Measurements from ENCODE around the gene CASP4. TPM values are rescaled to one million over a fixed set of nuclear protein-coding genes. Genes with fewer than 3 reads are reported as not detected.

CASP4 gene
- total RNA-seq, 2 donors from 2014 or later = not detected

- TF ChIP-seq CTCF (conservative IDR thresholded peaks at IDR 0.05) = no peak
- H3K9me3 Mint-ChIP-seq = peaks cover 18% of the 10 kb centered on the region
- Histone ChIP-seq H3K9me3 (ENCODE audit: control insufficient read depth, low read length) (peaks cover 20% of the 10 kb centered on the region), H3K36me3 (ENCODE audit: control insufficient read depth, insufficient read depth, low read length) (no peaks in the 10 kb centered on the region), H3K9ac (ENCODE audit: extremely low read depth, low read length, poor library complexity, severe bottlenecking) (no peak overlapping the region), H3K4me1 (ENCODE audit: control insufficient read depth, insufficient read depth, low read length) (no peaks in the 10 kb centered on the region), H3K27ac (ENCODE audit: low read depth, low read length) (no peak overlapping the region), H3K4me3 (ENCODE audit: low read length) (no peak overlapping the region), H3K27me3 (ENCODE audit: control insufficient read depth, insufficient read depth, low read length, poor library complexity, severe bottlenecking) (no peaks in the 10 kb centered on the region)
- H3K4me1 Mint-ChIP-seq = peaks cover 5% of the 10 kb centered on the region
- H3K36me3 Mint-ChIP-seq (ENCODE audit: low read depth) = no peaks in the 10 kb centered on the region
- DNase-seq = no peak
- WGBS, 2 experiments (ENCODE audit: insufficient coverage in 1 of 2, insufficient read length in 1 of 2) = 95 to 100% methylated on average over 1 to 5 of the region's 5 CpGs
- no peaks in the 10 kb centered on the region for H3K27me3 Mint-ChIP-seq (ENCODE audit: insufficient read depth)
- no peak overlapping the region for H3K27ac Mint-ChIP-seq
- H3K4me3 Mint-ChIP-seq = no peak overlapping the region
Observed at GRCh38 chr11:104965735-104966134, 2.6 kb downstream of the CASP4 start.

DNA sequence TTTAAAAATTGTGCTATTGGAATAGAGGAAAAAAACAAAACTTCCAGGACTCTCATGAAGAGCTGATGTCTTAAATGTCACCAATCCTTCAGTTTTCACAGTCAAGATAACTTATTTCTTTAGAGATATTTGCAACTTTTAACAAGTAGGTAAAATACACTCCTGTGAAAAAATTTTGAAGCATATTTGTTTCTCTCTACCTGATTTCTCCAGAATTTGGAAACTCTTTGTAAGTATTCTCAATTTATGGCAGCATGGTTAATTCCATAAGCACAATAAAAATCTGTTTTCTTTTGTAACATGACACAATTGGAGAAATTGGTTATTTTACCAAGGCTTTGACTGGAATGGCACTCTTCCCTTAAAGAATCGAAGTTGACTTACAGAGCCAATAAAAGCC lies 4.1 kb downstream of the CASP4 start:
- DNase-seq = no peak
- Histone ChIP-seq H3K4me3 (ENCODE audit: low read length) (no peak overlapping the region), H3K27me3 (ENCODE audit: control insufficient read depth, insufficient read depth, low read length, poor library complexity, severe bottlenecking) (no peaks in the 10 kb centered on the region), H3K4me1 (ENCODE audit: control insufficient read depth, insufficient read depth, low read length) (no peaks in the 10 kb centered on the region), H3K27ac (ENCODE audit: low read depth, low read length) (no peak overlapping the region), H3K9me3 (ENCODE audit: control insufficient read depth, low read length) (peaks cover 15% of the 10 kb centered on the region), H3K9ac (ENCODE audit: extremely low read depth, low read length, poor library complexity, severe bottlenecking) (no peak overlapping the region), H3K36me3 (ENCODE audit: control insufficient read depth, insufficient read depth, low read length) (no peaks in the 10 kb centered on the region)
- TF ChIP-seq CTCF (conservative IDR thresholded peaks at IDR 0.05) = no peak
- WGBS, 2 experiments (ENCODE audit: insufficient coverage in 1 of 2, insufficient read length in 1 of 2) = 92 to 100% methylated on average over 1 of the region's 1 CpG
- Mint-ChIP-seq H3K27me3 (ENCODE audit: insufficient read depth) (no peaks in the 10 kb centered on the region), H3K4me3 (no peak overlapping the region), H3K9me3 (peaks cover 13% of the 10 kb centered on the region), H3K36me3 (ENCODE audit: low read depth) (no peaks in the 10 kb centered on the region), H3K4me1 (peaks cover 3% of the 10 kb centered on the region), H3K27ac (no peak overlapping the region)

- Mint-ChIP-seq H3K9me3 (peaks cover 13% of the 10 kb centered on the region), H3K27ac (no peak overlapping the region), H3K4me3 (no peak overlapping the region), H3K36me3 (ENCODE audit: low read depth) (no peaks in the 10 kb centered on the region), H3K4me1 (no peaks in the 10 kb centered on the region), H3K27me3 (ENCODE audit: insufficient read depth) (no peaks in the 10 kb centered on the region)
- Histone ChIP-seq H3K36me3 (ENCODE audit: control insufficient read depth, insufficient read depth, low read length) (no peaks in the 10 kb centered on the region), H3K27ac (ENCODE audit: low read depth, low read length) (no peak overlapping the region), H3K9ac (ENCODE audit: extremely low read depth, low read length, poor library complexity, severe bottlenecking) (no peak overlapping the region), H3K4me1 (ENCODE audit: control insufficient read depth, insufficient read depth, low read length) (no peaks in the 10 kb centered on the region), H3K4me3 (ENCODE audit: low read length) (no peak overlapping the region), H3K27me3 (ENCODE audit: control insufficient read depth, insufficient read depth, low read length, poor library complexity, severe bottlenecking) (no peaks in the 10 kb centered on the region), H3K9me3 (ENCODE audit: control insufficient read depth, low read length) (peaks cover 15% of the 10 kb centered on the region)
- DNase-seq = no peak
- no peak for TF ChIP-seq CTCF (conservative IDR thresholded peaks at IDR 0.05)
- 93 to 95% methylated on average over 2 to 3 of the region's 3 CpGs for WGBS, 2 experiments (ENCODE audit: insufficient coverage in 1 of 2, insufficient read length in 1 of 2)
Observed at GRCh38 chr11:104962852-104963251, 5.5 kb downstream of the CASP4 start.

Measured in endodermal cell (in vitro differentiated cells).